ENCODE results near the gene TIMP3.

TIMP3 gene

DNA sequence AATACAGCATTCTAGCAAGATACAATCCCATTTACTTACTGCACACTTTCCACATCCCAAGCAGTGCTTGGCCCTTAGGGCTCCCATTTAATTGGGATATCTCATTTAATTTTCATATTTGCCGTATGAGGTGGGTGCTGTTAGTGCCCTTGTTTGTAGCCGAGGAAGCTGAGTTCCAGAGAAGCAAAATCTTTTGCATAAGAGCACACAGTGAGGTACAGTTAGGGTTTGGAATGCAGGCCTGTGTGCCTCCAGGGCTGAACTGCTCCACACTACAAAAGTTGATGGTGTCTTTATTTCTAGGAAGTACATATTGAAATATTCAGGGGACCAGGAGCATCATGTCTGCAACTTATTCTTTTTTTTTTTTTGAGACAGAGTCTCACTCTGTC lies 15.5 kb upstream of the TIMP3 start:
- DNase-seq, result no peak

DNA sequence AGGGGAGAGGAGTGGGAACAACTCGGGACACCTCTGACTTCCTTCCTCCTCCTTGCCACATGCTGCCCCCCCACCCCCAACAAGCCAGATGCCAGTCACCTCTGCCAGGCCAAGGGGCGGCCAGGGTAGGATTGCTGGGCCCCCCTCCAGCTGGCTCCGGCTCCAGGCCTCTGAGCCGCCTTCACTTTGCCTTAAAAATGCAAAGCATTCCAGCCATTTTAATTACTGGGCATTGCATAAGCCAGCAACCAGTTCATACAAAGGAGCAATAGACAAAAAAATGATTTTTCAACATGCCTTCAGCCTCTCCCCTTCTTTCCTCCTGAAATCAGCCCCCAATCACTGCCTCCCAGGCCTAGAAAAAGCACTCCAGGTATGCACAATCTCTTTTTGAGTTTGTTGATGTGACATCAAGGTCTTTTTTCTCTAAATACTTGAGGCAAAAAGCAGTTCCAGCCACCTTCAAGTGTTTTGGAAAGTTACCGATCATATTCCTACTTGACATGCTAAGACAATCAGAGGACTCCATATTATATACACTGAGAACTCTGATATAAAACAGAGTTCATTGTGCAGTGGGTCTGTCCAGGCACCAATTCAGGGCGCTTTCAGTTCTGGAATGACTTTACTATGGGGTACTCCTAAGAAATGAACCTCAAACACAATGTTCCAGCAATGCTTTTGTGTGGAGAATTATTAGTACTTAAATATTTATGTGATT lies 12.4 kb upstream of the TIMP3 start:
- DNase-seq, result no peak

DNA sequence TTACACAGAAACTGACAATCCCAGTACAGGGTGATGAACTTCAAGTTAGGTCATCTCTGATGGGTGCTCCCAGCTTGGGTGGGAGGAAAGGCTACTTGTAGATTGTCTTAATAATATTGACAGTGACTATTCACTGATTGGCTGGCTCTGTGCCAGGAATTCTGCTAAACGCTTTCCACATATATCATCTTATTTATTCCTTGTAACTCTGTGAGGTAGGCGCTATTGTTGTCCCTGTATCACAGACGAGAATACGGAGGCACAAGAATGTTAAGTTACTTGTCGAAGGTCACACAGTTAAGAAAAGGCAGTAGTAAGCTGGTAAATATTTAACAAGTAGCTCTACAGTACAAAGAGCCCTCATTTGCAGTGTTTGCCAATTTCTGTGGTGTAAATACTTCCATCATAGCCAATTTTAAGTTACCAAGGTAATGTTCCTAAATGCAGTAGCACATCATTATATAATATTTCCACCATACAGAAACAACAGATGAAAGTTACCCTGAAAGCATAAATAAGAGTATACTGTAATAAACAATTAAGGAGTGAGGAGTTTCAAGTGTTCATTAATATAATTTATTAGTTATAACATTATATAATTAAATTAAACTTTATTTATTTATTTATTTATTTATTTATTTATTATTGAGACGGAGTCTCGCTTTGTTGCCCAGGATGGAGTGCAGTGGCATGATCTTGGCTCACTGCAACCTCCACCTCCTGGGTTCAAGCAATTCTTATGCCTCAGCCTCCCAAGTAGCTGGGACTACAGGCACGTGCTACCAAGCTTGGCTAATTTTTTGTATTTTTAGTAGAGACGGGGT lies 11.5 kb upstream of the TIMP3 start:
- peak in 1 of 3 donors; percentile 27 for DNase-seq

DNA sequence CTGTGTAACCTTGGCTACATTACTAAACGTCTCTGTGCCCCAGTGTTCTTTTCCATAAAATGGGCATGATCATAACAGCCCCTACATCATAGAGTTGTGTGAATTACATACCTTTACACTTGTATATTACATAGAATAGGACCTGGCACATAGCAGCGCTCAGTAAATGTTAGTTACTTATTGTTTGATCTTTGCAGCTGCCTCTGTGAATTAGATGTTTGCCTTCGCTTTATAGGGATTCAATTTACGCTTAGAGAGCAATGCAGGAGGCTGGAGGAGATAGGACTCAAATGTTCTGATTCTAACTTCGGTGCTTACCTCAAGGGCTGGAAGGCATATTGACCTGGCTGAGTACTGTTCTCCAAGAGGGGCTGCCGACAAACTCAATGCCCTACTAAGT lies 10.4 kb upstream of the TIMP3 start:
- no peak for DNase-seq

DNA sequence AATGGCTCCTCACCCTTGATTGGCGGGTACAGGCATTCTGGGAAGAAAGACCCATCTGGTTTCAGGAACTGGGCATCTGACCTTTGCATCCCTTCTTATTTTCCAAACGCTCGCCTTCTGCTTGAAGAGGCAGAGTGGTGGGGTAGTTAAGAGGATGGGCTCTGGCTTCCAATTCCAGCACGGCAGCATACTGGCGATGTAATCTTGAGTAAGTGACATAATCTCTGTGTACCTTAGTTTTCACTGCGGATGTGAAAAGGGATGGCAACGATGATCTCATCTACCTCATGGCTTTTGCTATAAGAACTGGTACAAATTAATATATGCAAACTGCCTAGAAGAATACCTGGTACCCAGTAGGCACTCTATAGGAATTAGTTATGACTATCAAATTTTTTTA lies 10.0 kb upstream of the TIMP3 start:
- DNase-seq, result no peak

DNA sequence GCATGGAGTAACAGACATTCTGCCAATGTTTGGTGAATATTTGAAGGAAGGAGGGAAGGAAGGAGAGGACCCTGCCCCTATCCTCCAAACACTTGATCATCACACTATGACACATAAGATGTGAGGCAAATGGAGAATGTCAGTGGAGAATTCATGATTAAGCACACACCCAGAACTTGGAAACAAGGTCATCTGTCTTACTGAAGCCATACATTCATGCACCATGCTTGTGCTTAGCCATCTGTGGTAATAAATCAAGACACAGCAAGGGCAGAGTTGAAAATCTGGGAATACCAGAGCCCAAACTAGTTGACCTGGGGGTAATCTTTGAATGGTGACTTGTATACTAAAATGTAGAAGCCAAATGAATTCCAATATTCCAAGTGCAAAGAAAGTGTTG lies 7.9 kb upstream of the TIMP3 start:
- no peak for DNase-seq

DNA sequence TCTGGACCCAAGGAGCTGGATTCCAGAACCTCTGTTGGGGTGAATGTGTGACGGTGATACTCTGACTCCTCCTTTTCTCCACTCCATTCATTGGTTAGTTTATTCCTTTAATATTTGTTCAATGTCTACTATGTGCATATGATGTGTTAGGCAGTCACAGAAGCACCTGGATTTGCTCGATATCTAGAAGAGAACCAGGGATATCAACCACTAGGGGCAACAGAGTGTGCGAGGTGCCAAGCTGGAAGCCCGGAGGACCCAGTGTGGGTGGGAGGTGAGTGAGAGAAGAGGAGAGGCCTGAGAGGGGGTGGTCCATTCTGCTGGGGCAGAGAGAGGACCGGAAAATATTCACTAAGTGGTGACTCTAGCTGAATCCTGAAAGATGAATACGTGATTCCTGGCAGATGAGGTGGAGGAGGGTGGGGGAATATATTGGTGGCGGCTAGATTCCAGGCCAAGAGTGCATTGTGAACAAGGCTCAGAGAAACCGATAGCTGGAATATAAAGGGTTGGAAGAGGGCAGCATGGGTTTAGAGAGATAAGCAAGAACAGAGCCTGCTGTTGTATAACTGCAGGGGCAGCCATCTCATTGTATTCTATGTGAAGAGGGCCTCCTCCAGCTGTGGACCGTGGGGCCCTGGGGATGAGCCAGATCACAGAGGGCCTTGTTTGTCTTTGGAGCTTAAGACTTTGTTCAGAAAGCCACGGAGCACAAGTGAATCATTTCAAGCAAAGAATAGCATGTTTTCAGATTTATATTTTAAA lies 6.9 kb upstream of the TIMP3 start:
- no peak for DNase-seq

DNA sequence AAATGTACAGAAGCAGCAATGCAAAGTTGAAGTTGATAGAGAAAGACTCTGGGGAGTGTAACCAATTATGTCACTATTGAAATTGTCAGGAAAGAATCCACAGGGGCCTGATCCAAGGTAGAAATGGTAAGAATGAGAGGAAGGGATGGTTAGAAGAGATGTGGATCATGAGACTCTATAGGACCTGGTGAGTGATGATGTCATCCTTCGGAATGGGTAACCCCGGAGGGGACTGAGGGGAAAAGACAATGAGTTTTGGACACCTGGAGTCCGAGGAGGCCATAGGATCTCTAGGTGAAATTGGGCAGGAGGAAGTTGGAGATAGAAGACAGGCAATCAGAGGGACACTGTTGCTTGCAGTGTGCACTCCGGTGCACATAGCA lies 6.3 kb upstream of the TIMP3 start:
- DNase-seq, result no peak

DNA sequence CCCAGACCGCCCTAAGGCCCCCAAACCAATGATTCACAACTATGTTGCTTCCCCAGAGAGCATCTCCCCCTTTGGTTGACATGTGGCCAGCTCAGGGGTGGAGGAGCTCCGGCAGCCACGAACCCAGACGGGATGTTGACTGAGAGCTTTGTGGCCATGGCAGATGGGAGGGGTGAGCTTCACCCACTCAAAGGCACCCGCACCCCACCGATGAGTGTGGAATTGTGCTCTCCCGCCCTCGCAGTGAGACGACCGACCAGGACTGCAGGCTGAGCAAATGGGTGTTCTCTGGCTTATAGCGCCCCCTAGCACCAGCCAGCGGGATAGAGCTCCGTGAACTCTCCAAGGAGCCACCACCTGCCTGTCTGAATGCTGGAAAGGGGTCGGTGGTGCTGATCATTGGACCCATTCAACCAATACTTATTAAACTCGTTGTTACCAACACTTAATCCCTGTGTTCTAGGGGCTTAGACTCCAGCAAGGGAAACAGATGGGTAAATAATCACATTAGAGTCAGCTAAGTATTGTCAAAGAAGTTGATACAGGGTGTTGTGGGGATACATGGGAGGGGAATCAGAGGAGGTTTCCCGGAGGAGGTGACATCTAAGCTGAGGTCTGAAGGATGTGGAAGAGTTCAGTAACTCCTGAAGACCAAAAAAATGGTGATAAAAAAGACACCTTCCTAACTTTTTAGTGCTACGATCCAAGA lies 4.5 kb upstream of the TIMP3 start:
- peak; percentile 73 to 85 (median 84) for DNase-seq

DNA sequence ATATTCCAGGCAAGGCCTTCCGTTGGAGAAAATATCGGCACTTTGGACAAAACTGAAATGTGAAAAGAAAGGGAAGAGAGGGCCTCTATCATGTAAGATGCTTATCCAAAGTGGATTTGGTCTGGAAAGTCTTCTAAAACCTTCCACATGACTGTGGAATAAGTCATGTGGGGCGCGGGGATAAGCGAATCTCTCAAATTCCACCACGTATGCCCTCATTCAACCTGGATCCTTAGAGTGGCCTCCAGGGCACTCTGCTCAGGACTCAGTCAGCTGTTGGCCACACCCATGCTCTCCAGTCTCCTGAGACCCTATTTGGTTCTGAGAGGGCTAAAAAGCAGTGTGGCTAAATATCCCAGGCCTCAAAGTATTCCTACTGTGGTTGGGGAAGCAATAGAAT lies 2.0 kb upstream of the TIMP3 start:
- no peak for DNase-seq

DNA sequence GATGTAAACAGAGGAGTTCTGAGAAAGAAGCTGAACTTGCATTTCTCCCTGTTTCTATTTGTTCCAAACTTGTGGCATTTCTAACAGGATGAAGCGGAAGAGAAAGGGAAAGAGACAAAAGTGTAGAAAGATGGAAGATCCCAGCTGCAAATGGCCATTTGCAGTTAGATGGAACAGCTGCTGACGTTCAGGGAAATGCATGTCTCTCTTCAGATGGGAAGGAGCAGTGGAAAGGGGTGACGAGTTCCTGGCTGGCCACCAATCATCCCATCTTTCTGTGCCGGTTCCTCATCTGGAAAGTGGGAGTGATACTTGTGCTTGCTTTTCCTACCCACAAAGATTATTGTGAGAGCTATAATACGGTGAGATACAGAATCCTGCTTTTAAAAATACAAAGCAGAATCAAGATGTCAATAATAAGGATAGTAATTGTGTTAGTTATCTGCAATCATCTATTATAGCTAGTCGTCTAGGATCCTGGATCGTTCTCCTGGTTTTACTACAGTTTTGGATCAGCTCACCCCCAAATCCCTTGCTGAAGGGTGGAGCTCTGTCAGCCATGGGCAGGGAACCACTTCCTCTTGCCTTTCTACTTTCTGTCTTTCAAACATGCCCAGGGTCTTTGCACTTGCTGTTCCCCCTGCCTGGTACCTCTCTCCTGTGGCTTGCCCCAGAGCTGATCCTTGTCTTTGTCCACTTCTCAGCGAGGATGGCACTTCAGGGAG lies 1.2 kb upstream of the TIMP3 start:
- no peak for DNase-seq

DNA sequence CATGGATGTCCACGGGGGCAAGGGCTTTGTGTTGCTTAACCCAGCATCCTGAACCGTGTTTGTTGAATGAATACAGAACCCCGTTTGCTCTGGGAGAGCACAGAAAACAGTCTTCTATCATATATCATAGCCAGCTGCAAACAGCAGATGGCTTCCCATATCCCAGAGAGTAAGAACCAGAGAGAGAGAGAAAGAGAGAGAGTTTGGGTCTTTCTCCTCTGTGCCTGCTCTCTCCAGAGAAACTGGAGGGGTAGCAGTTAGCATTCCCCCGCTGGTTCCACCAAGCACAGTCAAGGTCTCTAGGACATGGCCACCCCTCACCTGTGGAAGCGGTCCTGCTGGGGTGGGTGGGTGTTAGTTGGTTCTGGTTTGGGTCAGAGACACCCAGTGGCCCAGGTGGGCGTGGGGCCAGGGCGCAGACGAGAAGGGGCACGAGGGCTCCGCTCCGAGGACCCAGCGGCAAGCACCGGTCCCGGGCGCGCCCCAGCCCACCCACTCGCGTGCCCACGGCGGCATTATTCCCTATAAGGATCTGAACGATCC lies 440 bp upstream of the TIMP3 start:
- no peak for DNase-seq

DNA sequence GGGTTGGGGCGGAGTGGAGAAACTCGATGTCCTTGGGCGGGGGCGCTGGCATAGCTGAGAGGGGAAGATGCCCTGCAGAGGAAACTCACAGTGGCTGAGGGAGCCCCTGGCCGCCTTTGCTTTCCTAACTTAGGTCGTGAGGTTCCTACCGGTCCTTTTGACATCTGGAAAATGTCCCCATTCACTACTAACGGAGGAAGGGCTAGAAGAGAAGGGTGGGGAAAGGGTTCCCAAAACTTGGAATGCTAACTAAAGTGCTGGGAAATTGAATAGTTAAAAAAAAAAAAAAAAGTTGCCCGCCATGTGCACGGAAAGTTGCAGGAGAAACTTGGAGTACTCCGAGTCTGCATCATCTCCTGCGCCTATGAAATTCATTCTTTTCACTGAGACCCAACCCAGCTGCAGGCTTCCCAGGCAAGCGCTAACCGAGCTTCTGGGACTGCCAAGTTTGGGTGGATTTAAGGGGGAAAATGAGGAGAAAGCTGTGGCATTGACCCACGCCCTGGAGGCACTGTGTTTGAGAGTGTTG lies 796 bp downstream of the TIMP3 start:
- no peak for DNase-seq

DNA sequence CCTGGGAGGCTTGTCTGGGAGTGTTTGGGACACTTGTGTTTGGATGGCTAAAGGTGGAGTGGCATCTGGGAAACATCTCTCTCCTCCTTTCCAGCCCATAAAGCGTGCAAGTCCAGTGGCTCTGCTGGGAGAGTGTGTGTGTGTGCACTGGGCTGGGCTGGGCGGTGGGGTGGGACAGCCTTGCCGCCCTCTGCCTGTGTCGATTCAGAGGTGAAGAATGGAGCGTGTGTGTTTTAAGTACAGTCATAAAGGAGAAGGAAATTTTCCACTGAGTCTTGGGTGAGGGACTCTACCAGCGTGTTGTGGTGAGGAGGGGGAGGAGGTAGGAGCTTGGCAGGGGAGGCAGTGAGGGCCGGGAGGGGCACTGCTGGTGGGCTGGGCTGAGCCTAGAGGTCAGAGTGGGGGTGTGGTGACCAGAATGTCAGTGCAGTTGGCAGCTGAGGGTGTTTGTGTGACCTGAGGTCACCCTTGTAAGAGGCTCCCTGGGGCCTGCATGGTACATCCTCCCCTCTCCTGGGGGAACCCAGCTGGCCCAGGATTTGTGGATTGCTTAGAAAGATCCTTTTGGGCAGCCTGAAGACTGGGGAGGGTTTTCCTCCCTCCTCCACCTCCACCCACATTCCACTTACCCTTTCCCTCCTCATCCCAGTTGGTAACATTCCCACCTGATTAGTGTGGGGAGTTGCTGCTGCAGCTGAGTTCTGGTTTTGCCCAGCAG lies 1.7 kb downstream of the TIMP3 start:
- DNase-seq, result peak in 1 of 3 donors; percentile 20

DNA sequence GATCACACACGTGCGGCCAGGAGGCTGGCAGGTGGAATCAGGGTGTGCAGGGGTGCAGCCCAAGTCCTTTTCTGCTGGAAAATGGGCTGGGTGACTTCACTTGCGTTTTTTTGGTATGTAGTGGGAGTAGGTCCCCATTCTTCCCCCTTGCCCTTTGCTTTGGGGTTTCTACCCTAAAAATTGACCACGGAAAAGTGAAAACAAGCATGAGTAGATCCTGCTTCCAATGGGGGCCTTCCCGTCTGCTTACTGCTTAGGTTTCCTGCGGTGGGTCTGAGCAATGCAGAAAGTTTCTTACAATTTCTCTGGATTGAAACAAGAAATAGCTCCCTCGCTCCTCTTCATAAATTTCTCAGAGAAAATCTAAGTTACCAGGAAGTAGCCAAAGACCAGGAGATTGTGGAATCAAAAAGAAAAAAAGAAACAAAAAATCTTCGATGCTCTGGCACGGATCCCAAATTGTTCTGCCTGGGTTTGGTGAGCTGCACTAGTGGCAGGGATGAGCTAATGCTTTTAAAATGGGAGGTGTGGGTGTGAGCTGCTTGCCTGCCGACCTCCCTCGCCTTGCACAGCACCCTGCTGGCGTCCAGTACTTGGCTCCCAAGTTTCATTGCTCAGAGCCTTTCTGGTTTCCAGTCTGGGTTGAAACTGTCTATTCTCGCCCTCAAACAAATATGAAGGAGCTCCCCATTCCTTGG lies 2.4 kb downstream of the TIMP3 start:
- DNase-seq, result no peak

DNA sequence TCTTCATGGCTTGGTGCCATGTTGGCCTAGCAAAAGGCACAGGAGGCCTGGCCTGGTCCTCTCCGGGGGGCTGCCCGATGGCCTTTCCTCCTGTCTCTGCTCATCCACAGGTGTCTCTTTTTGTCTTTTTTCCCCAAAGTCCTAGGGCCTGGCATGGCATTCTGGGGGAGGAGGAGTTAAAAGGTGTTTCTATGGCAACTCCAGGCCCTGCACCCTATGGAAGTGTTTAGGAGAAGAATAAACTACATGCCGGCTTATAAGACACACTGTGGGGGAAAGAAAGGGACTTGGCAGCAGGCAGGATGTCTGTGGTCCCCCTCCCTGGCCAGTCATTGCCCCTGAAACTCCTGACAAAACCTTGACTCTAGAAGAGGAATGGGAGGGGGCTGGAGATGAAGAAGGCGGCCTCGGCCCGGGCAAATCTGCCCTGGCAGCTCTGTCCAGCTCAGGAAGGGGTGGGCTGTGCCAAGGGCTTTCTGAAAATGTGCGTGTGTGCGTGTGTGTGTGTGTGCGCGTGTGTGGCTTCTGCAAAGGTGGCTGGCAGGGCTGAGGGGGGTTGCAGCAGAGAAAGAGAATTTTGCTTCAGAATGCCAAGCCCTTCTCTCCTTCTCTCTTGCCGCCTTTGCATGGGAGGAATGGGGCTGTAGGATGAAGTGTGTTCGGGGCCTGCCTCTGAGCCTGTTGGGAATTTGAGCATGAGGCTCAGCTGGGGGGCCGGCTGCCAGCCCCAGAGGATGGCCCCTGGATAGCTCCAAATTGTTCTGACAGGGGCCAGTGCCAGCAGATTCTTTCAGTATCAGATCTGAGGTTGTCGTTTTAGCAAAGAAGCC lies 3.2 kb downstream of the TIMP3 start:
- DNase-seq, result no peak

DNA sequence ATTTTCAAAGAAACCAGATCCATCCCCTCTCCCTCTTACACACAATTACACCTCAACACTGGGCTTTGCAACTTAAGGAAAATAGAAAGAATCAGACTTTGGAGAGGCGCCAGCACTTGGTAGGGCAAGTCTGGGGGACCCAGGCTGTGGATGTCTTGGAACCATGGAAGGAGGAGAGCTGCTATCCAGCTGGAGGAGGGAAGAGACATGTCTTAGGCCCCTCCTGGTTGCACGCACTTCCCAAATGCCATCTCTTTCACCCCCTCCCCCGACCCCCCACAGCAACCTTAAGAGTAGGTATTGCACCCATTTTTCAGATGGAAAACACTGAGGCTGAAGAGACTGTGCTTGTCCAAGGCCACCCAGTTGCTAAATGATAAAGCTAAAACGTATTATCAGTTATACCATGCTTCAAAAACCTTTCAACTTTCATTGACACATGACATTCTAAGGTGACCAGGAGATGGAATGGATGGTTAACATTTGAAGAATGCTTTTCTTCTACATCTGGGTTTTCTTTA lies 3.9 kb downstream of the TIMP3 start:
- DNase-seq, result no peak

DNA sequence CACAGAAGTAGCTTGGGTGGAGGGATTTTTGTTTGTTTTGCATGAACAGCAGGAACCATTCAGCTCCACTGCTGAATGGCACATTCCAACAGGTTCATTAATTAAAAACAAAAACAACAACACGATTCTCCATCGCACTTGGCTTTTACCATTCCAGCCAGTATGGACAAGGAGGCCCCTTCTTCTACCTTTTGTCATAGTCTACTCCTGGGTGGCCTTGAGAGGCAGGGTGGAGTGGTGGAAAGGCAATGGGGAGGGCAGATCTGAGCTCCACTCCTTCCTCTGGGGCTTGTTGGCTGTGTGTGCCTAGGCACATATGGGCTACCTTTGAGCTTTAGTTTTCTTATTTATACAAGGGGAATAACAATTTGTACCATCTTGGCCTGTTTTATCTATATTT lies 4.8 kb downstream of the TIMP3 start:
- DNase-seq, result no peak

DNA sequence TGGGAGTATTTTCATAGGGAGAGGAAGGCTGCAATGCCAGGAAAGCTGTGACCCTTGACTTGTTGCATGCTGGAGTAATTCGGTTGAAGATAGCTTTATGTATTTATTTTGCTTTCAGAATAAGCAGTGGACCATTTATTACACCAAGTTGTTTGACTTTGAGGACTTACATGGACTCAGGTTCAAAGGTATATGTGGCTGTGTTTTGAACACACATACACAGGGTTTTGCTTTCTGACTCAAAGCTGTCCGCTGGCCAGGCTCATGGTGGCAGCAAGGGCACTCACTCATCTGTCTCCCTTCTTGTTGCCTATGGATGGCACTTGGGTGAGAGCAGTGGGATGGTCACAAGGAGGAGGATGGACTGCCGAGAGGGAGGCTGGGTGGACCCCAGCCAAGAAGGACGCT lies 6.5 kb downstream of the TIMP3 start:
- DNase-seq, result no peak

All from suppressor macrophage treated with lipopolysaccharide for 1 hour (primary cell).